ACC112 (cell line): ENCODE measurements around the gene RCAN2.
"Not testable (repeated sequence)": the region's sequence is repeated elsewhere in the genome, so short reads cannot be mapped to it uniquely, and the experiment has no call there.

ENCODE experiments used
- H2AFZ ChIP-seq: fragments of 200-600 bp; sonication (generic); one replicate; pipeline ENCODE4 v1.6.0; 2017; ENCODE audit warnings: antibody characterized with exemption, low read length; ENCODE audit not compliant: unreplicated experiment
- H3K27ac ChIP-seq: fragments of 200-600 bp; sonication (generic); 2 replicates; pipeline ENCODE4 v1.5.1; 2014; ENCODE audit warnings: low read depth, mild to moderate bottlenecking, antibody characterized with exemption, low read length, moderate library complexity
- H3K27me3 ChIP-seq: fragments of 200-600 bp; sonication (generic); 2 replicates; pipeline ENCODE4 v1.6.1; 2014; ENCODE audit warnings: mild to moderate bottlenecking, antibody characterized with exemption, low read length, moderate library complexity, mixed read lengths; ENCODE audit not compliant: insufficient read depth
- H3K36me3 ChIP-seq: fragments of 200-600 bp; sonication (generic); 2 replicates; pipeline ENCODE4 v1.6.1; 2016; ENCODE audit warnings: mild to moderate bottlenecking, antibody characterized with exemption, low read length, moderate library complexity, mixed read lengths; ENCODE audit not compliant: insufficient read depth
- H3K4me1 ChIP-seq: fragments of 200-600 bp; sonication (generic); one replicate; pipeline ENCODE4 v1.6.1; 2016; ENCODE audit warnings: low read length, mixed read lengths; ENCODE audit not compliant: insufficient read depth, unreplicated experiment, control insufficient read depth
- H3K4me3 ChIP-seq: fragments of 200-600 bp; sonication (generic); 2 replicates; pipeline ENCODE4 v1.5.1; 2014; ENCODE audit warnings: mild to moderate bottlenecking, low read depth, low read length
- H3K79me2 ChIP-seq: fragments of 200-600 bp; sonication (generic); one replicate; pipeline ENCODE4 v1.6.0; 2016; ENCODE audit warnings: low read length; ENCODE audit not compliant: control insufficient read depth, unreplicated experiment, insufficient read depth

Gene RCAN2

GRCh38 chr6:46410334-46410953 is 80.8 kb downstream of the RCAN2 start:
- Histone ChIP-seq H2AFZ (no peak overlapping the region), H3K79me2 (no peaks in the 10 kb centered on the region), H3K27ac (no peak overlapping the region), H3K36me3 (no peaks in the 10 kb centered on the region), H3K4me1 (no peaks in the 10 kb centered on the region), H3K4me3 (no peak overlapping the region), H3K27me3 (no peaks in the 10 kb centered on the region)

- H3K4me3 ChIP-seq, result no peak overlapping the region
- no peak overlapping the region for H3K27ac ChIP-seq
- no peaks in the 10 kb centered on the region for H3K27me3 ChIP-seq
Observed at GRCh38 chr6:46407776-46408530, 83.3 kb downstream of the RCAN2 start.

GRCh38 chr6:46407246-46407645 is 84.0 kb downstream of the RCAN2 start:
- H3K27me3 ChIP-seq, result no peaks in the 10 kb centered on the region
- H2AFZ ChIP-seq, result no peak overlapping the region
- no peaks in the 10 kb centered on the region for H3K4me1 ChIP-seq
- no peak overlapping the region for H3K4me3 ChIP-seq
- H3K36me3 ChIP-seq, result no peaks in the 10 kb centered on the region
- no peaks in the 10 kb centered on the region for H3K79me2 ChIP-seq
- H3K27ac ChIP-seq, result no peak overlapping the region

More at GRCh38 chr6:46407776-46408530, 83.3 kb downstream of the RCAN2 start:
- H3K79me2 ChIP-seq, result no peaks in the 10 kb centered on the region
- H3K36me3 ChIP-seq, result no peaks in the 10 kb centered on the region
- no peaks in the 10 kb centered on the region for H3K4me1 ChIP-seq
- no peak overlapping the region for H2AFZ ChIP-seq

GRCh38 chr6:46405620-46406180 is 85.5 kb downstream of the RCAN2 start:
- H3K36me3 ChIP-seq, H3K79me2 ChIP-seq, H3K4me1 ChIP-seq, H3K27me3 ChIP-seq, H2AFZ ChIP-seq, H3K4me3 ChIP-seq, H3K27ac ChIP-seq: not testable (repeated sequence)

- Histone ChIP-seq H3K27ac (no peak overlapping the region), H2AFZ (no peak overlapping the region), H3K79me2 (no peaks in the 10 kb centered on the region), H3K36me3 (no peaks in the 10 kb centered on the region), H3K4me3 (no peak overlapping the region), H3K4me1 (no peaks in the 10 kb centered on the region), H3K27me3 (peaks cover 5% of the 10 kb centered on the region; the same call in 1 of the 2 replicates)
Observed at GRCh38 chr6:46400898-46401297, 90.4 kb downstream of the RCAN2 start.

GRCh38 chr6:46395530-46395929 is 95.7 kb downstream of the RCAN2 start:
- Histone ChIP-seq H3K4me3 (no peak overlapping the region), H3K27me3 (peaks cover 5% of the 10 kb centered on the region), H3K79me2 (no peaks in the 10 kb centered on the region), H3K36me3 (no peaks in the 10 kb centered on the region), H3K27ac (no peak overlapping the region), H2AFZ (no peak overlapping the region), H3K4me1 (no peaks in the 10 kb centered on the region)

- H3K79me2 ChIP-seq, result no peaks in the 10 kb centered on the region
- H3K27ac ChIP-seq, result no peak overlapping the region
- H3K4me3 ChIP-seq, result no peak overlapping the region
- no peaks in the 10 kb centered on the region for H3K4me1 ChIP-seq
- peaks cover 3% of the 10 kb centered on the region for H3K27me3 ChIP-seq
- H3K36me3 ChIP-seq, result no peaks in the 10 kb centered on the region
- no peak overlapping the region for H2AFZ ChIP-seq
Observed at GRCh38 chr6:46393940-46394337, 97.3 kb downstream of the RCAN2 start.

GRCh38 chr6:46393161-46393939 is 97.9 kb downstream of the RCAN2 start:
- Histone ChIP-seq H3K4me1 (no peaks in the 10 kb centered on the region), H3K27me3 (peaks cover 3% of the 10 kb centered on the region), H3K79me2 (no peaks in the 10 kb centered on the region), H2AFZ (no peak overlapping the region), H3K4me3 (no peak overlapping the region), H3K27ac (no peak overlapping the region), H3K36me3 (no peaks in the 10 kb centered on the region)

GRCh38 chr6:46392294-46392693 is 99.0 kb downstream of the RCAN2 start:
- Histone ChIP-seq H3K27ac (no peak overlapping the region), H3K79me2 (no peaks in the 10 kb centered on the region), H3K4me1 (no peaks in the 10 kb centered on the region), H3K4me3 (no peak overlapping the region), H2AFZ (no peak overlapping the region), H3K27me3 (peaks cover 3% of the 10 kb centered on the region), H3K36me3 (no peaks in the 10 kb centered on the region)

- H3K27me3 ChIP-seq, result no peaks in the 10 kb centered on the region; the same call in none of the 2 replicates
- no peaks in the 10 kb centered on the region for H3K36me3 ChIP-seq
- H3K4me1 ChIP-seq, result no peaks in the 10 kb centered on the region
- H3K27ac ChIP-seq, result no peak overlapping the region
- H3K79me2 ChIP-seq, result no peaks in the 10 kb centered on the region
- no peak overlapping the region for H3K4me3 ChIP-seq
- H2AFZ ChIP-seq, result no peak overlapping the region
Observed at GRCh38 chr6:46390153-46390876, 100.9 kb downstream of the RCAN2 start.
